GM12872 (cell line): ENCODE data around the gene CFAP92.

Experiments used
- CTCF ChIP-seq: IDR thresholded peaks from 3 replicates; pipeline ENCODE4 v1.5.1; 2011; ENCODE audit warnings: low read depth, mild to moderate bottlenecking, low read length, moderate library complexity; ENCODE audit not compliant: insufficient read depth

CFAP92 gene

DNA sequence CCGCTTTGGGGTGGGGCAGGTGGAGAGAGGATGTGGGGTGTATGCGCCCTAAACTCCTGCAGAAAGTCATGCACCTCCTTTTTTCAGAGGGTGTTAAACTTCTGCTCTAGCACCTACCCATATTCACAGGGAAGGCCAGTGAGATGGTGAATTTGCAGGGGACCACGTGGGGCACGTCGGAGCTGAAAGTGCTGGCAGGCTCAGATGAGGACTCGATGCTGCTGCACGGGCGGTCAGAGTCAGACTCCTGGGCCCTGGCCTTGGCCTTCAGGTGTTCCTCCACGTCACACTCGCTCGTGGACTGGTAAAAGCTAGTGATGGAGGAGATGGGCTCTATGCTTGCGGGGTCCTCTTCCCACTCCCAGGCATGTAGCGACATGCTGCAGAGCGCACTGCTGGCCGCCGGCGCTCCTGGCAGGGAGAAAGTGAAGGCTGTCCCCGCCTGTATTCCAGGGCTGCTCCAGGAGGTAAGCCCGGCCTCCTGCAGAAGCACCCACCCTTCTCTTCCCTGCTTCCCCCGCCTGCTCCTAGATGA lies 883 bp downstream of the CFAP92 start:
- no peak for TF ChIP-seq CTCF

GRCh38 chr3:128991355-128991895 lies 2.5 kb downstream of the CFAP92 start:
- TF ChIP-seq CTCF: no peak

DNA sequence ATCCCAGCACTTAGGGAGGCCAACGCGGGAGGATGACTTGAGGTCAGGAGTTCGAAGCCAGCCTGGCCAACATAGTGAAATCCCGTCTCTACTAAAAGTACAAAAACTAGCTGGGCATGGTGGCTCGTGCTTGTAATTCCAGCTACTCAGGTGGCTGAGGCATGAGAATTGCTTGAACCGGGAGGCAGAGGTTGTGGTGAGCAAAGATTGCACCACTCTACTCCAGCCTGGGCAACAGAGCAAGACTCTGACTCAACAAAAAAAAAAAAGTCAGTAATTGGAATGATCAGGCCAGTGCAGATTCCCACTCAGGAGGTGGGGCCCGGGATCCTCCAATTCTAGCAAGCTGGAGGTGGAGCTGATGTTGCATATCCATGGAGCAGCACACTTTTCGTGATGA lies 5.6 kb downstream of the CFAP92 start:
- no peak for TF ChIP-seq CTCF

GRCh38 chr3:128987302-128988100 lies 6.4 kb downstream of the CFAP92 start:
- no peak for TF ChIP-seq CTCF

DNA sequence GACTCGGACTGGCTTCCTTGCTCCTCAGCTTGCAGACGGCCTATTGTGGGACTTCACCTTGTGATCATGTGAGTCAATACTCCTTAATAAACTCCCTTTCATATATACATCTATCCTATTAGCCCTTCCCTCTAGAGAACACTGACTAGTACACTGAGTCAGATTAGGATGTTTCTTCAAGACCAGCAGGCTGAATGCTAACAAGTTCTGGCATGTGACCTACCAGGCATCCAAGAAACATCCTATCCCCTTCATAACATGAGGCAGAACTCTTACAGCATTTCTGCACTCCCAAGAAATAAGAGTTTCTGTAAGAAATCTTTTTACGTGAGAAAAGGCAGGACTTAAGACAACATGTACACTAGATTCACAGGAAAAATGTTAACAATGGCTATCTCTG lies 9.3 kb downstream of the CFAP92 start:
- no peak for TF ChIP-seq CTCF

DNA sequence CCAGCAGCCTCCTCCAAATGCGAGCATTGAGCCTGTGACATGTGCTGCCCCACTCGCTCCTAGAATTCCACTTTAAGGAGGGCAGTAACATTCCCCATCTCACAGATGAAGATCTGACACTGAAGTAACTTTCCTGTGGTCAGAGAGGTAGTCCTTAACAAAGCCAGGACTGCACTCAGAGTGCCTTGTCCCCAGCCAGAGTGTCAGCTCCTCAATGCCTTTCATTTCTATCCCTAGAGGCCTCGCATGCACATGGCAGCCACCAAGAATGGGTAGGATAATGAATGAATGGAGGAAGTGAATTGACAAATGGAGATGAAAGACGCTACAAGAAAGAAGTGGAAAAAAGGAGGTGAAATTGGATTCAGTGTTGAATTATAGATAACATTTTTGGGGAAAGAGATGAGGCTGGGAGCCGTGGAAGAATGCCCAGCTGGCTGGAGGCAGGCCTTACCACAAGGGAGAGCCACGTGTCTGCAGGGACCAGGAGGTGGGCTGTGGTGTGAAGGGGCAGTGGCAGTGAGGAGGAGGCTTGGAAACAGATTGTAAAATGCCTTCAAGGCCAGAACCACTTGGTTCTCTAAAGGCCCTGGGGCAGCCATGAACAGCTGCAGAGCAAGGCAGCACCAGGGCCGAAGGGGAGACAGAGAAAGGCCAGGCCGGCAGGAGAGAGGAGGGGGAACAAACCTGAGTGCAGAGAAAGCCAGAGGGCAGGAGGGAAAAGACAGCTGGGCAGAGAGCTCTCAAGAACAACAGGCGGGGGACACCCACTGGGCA lies 10.4 kb downstream of the CFAP92 start:
- no peak for TF ChIP-seq CTCF

DNA sequence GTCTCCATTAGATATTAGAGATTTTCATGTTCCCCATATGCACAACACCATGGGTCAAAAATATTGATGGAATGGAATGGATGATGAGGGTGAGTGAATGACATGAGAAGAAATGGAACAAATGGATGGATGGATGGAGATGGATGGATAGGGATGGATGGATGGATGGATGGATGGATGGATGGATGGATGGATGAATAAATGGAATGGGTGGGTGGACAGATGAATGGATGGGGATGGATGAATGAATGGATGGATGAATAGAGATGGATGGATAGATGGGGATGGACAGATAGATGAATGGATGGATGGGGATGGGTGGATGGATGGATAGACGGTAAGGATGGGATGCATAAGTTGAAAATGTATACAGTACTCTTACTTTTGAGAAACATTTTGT lies 18.6 kb downstream of the CFAP92 start:
- no peak for TF ChIP-seq CTCF
